Measurements from ENCODE around the gene HCLS1. TPM values are rescaled to one million over a fixed set of nuclear protein-coding genes. Genes with fewer than 3 reads are reported as not detected.

HCLS1 gene
- total RNA-seq, 2 donors from 2014 or later, result 0.53 to 1.3 TPM

GRCh38 chr3:121627622-121628021, 33.1 kb downstream of the HCLS1 start:
- WGBS, 2 experiments (ENCODE audit: insufficient coverage in 1 of 2, insufficient read length in 1 of 2), result 0 to 54% methylated on average over 1 to 3 of the region's 3 CpGs
- TF ChIP-seq, protein P1, sequence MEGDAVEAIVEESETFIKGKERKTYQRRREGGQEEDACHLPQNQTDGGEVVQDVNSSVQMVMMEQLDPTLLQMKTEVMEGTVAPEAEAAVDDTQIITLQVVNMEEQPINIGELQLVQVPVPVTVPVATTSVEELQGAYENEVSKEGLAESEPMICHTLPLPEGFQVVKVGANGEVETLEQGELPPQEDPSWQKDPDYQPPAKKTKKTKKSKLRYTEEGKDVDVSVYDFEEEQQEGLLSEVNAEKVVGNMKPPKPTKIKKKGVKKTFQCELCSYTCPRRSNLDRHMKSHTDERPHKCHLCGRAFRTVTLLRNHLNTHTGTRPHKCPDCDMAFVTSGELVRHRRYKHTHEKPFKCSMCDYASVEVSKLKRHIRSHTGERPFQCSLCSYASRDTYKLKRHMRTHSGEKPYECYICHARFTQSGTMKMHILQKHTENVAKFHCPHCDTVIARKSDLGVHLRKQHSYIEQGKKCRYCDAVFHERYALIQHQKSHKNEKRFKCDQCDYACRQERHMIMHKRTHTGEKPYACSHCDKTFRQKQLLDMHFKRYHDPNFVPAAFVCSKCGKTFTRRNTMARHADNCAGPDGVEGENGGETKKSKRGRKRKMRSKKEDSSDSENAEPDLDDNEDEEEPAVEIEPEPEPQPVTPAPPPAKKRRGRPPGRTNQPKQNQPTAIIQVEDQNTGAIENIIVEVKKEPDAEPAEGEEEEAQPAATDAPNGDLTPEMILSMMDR (conservative IDR thresholded peaks at IDR 0.05), result no peak
- no peaks in the 10 kb centered on the region for H3K36me3 Mint-ChIP-seq (ENCODE audit: low read depth)

GRCh38 chr3:121627211-121627610, 33.5 kb downstream of the HCLS1 start:
- Mint-ChIP-seq H3K36me3 (ENCODE audit: low read depth) (no peaks in the 10 kb centered on the region), H3K4me3 (no peak overlapping the region), H3K27ac (no peak overlapping the region), H3K27me3 (ENCODE audit: insufficient read depth) (no peaks in the 10 kb centered on the region), H3K4me1 (peaks cover 9% of the 10 kb centered on the region), H3K9me3 (no peaks in the 10 kb centered on the region)
- H3K27ac ChIP-seq (ENCODE audit: low read depth, low read length), result no peak overlapping the region
- H3K9ac ChIP-seq (ENCODE audit: extremely low read depth, low read length, poor library complexity, severe bottlenecking), result no peak overlapping the region
- H3K4me3 ChIP-seq (ENCODE audit: low read length), result no peak overlapping the region
- TF ChIP-seq, protein P1 (conservative IDR thresholded peaks at IDR 0.05), result no peak
- WGBS, 2 experiments (ENCODE audit: insufficient coverage in 1 of 2, insufficient read length in 1 of 2), result 94 to 100% methylated on average over 1 to 4 of the region's 4 CpGs
- no peak for DNase-seq
- no peaks in the 10 kb centered on the region for H3K9me3 ChIP-seq (ENCODE audit: control insufficient read depth, low read length)
- H3K27me3 ChIP-seq (ENCODE audit: control insufficient read depth, insufficient read depth, low read length, poor library complexity, severe bottlenecking), result no peaks in the 10 kb centered on the region
- no peaks in the 10 kb centered on the region for H3K36me3 ChIP-seq (ENCODE audit: control insufficient read depth, insufficient read depth, low read length)
- H3K4me1 ChIP-seq (ENCODE audit: control insufficient read depth, insufficient read depth, low read length), result no peaks in the 10 kb centered on the region

More at GRCh38 chr3:121627622-121628021, 33.1 kb downstream of the HCLS1 start:
- Histone ChIP-seq H3K27me3 (ENCODE audit: control insufficient read depth, insufficient read depth, low read length, poor library complexity, severe bottlenecking) (no peaks in the 10 kb centered on the region), H3K4me1 (ENCODE audit: control insufficient read depth, insufficient read depth, low read length) (no peaks in the 10 kb centered on the region), H3K9ac (ENCODE audit: extremely low read depth, low read length, poor library complexity, severe bottlenecking) (no peak overlapping the region), H3K4me3 (ENCODE audit: low read length) (no peak overlapping the region), H3K27ac (ENCODE audit: low read depth, low read length) (no peak overlapping the region), H3K36me3 (ENCODE audit: control insufficient read depth, insufficient read depth, low read length) (no peaks in the 10 kb centered on the region), H3K9me3 (ENCODE audit: control insufficient read depth, low read length) (no peaks in the 10 kb centered on the region)
- Mint-ChIP-seq H3K27ac (no peak overlapping the region), H3K4me3 (no peak overlapping the region), H3K27me3 (ENCODE audit: insufficient read depth) (no peaks in the 10 kb centered on the region), H3K4me1 (peaks cover 11% of the 10 kb centered on the region), H3K9me3 (no peaks in the 10 kb centered on the region)
- no peak for DNase-seq

GRCh38 chr3:121626495-121626894, 34.2 kb downstream of the HCLS1 start:
- Histone ChIP-seq H3K36me3 (ENCODE audit: control insufficient read depth, insufficient read depth, low read length) (no peaks in the 10 kb centered on the region), H3K9ac (ENCODE audit: extremely low read depth, low read length, poor library complexity, severe bottlenecking) (no peak overlapping the region), H3K27ac (ENCODE audit: low read depth, low read length) (no peak overlapping the region), H3K4me3 (ENCODE audit: low read length) (no peak overlapping the region), H3K9me3 (ENCODE audit: control insufficient read depth, low read length) (no peaks in the 10 kb centered on the region), H3K27me3 (ENCODE audit: control insufficient read depth, insufficient read depth, low read length, poor library complexity, severe bottlenecking) (no peaks in the 10 kb centered on the region), H3K4me1 (ENCODE audit: control insufficient read depth, insufficient read depth, low read length) (no peaks in the 10 kb centered on the region)
- Mint-ChIP-seq H3K4me3 (no peak overlapping the region), H3K9me3 (no peaks in the 10 kb centered on the region), H3K36me3 (ENCODE audit: low read depth) (no peaks in the 10 kb centered on the region), H3K27me3 (ENCODE audit: insufficient read depth) (no peaks in the 10 kb centered on the region), H3K4me1 (peaks cover 4% of the 10 kb centered on the region), H3K27ac (no peak overlapping the region)
- DNase-seq, result no peak
- WGBS, 2 experiments (ENCODE audit: insufficient coverage in 1 of 2, insufficient read length in 1 of 2), result 94 to 95% methylated on average over 3 to 4 of the region's 4 CpGs
- TF ChIP-seq, protein P1 (conservative IDR thresholded peaks at IDR 0.05), result no peak
